OCI-LY1 (cell line): ENCODE data around the gene CBLC.

Source experiments
- H2AFZ ChIP-seq: fragments of 200-600 bp; sonication (generic), shearing (Covaris generic); 2 replicates; pipeline ENCODE4 v1.6.0; 2014; ENCODE audit warnings: antibody characterized with exemption, mild to moderate bottlenecking, low read length
- H3F3A ChIP-seq: fragments of 200-600 bp; sonication (generic), shearing (Covaris generic); 2 replicates; pipeline ENCODE4 v1.6.0; 2014; ENCODE audit warnings: mild to moderate bottlenecking, antibody characterized with exemption, low read length, moderate library complexity; ENCODE audit not compliant: insufficient read depth
- H3K27ac ChIP-seq: fragments of 200-600 bp; sonication (generic); 2 replicates; pipeline ENCODE4 v1.5.1; 2014; ENCODE audit warnings: low read length, mixed run types, mild to moderate bottlenecking, low read depth; ENCODE audit not compliant: poor library complexity, severe bottlenecking
- H3K27me3 ChIP-seq: fragments of 200-600 bp; sonication (generic); 2 replicates; pipeline ENCODE4 v1.6.0; 2014; ENCODE audit warnings: antibody characterized with exemption, mild to moderate bottlenecking, low read length, moderate library complexity; ENCODE audit not compliant: insufficient read depth
- H3K36me3 ChIP-seq: fragments of 200-600 bp; sonication (generic); 2 replicates; pipeline ENCODE4 v1.6.1; 2014; ENCODE audit warnings: mild to moderate bottlenecking, antibody characterized with exemption, low read length, moderate library complexity, mixed read lengths; ENCODE audit not compliant: insufficient read depth
- H3K4me1 ChIP-seq: fragments of 200-600 bp; sonication (generic); 2 replicates; pipeline ENCODE4 v1.5.1; 2014; ENCODE audit warnings: mild to moderate bottlenecking, low read length, moderate library complexity; ENCODE audit not compliant: insufficient read depth, severe bottlenecking
- H3K4me2 ChIP-seq: fragments of 200-600 bp; sonication (generic), shearing (Covaris generic); 2 replicates; pipeline ENCODE4 v1.6.1; 2014; ENCODE audit warnings: low read length
- H3K4me3 ChIP-seq: fragments of 200-600 bp; sonication (generic); 2 replicates; pipeline ENCODE4 v1.5.1; 2014; ENCODE audit warnings: low read length, low read depth, mild to moderate bottlenecking, mixed read lengths; ENCODE audit not compliant: poor library complexity, severe bottlenecking
- H3K79me2 ChIP-seq: fragments of 200-600 bp; shearing (Covaris generic); 2 replicates; pipeline ENCODE4 v1.6.1; 2016; ENCODE audit warnings: mixed run types, low read length, mixed read lengths; ENCODE audit not compliant: insufficient read depth
- H3K9ac ChIP-seq: fragments of 200-600 bp; sonication (generic), shearing (Covaris generic); 2 replicates; pipeline ENCODE4 v1.6.1; 2014; ENCODE audit warnings: mild to moderate bottlenecking, low read length, mixed read lengths
- H3K9me2 ChIP-seq: fragments of 200-600 bp; sonication (generic), shearing (Covaris generic); 2 replicates; pipeline ENCODE4 v1.6.1; 2014; ENCODE audit warnings: low read depth, mild to moderate bottlenecking, low read length, mixed read lengths
- H3K9me3 ChIP-seq: fragments of 200-600 bp; shearing (Covaris generic); 2 replicates; pipeline ENCODE4 v1.6.1; 2014; ENCODE audit warnings: low read length, mixed read lengths
- H4K20me1 ChIP-seq: fragments of 200-600 bp; sonication (generic), shearing (Covaris generic); 2 replicates; pipeline ENCODE4 v1.6.0; 2016; ENCODE audit warnings: mild to moderate bottlenecking, low read length; ENCODE audit not compliant: insufficient read depth
- CTCF ChIP-seq: fragments of 200-600 bp; sonication (generic), shearing (Covaris generic); IDR thresholded peaks from 2 replicates; pipeline ENCODE4 v1.5.1; 2017; ENCODE audit warnings: mild to moderate bottlenecking, antibody characterized with exemption, low read length, moderate library complexity, mixed read lengths
- EZH2 ChIP-seq: fragments of 200-600 bp; sonication (generic), shearing (Covaris generic); IDR thresholded peaks from 2 replicates; pipeline ENCODE4 v1.8.0; 2017; ENCODE audit warnings: borderline replicate concordance, mixed run types, mild to moderate bottlenecking, antibody characterized with exemption, low read length, moderate library complexity, mixed read lengths

CBLC gene

GRCh38 chr19:44777715-44778347 lies at the start of gene CBLC:
Gene CBLC, plus strand, starts transcription at chr19:44777890. Its CDS starts 42 bp downstream, at chr19:44777932.
- H3K4me3 ChIP-seq, result no peak within 1 kb of the TSS

GRCh38 chr19:44728178-44728577 lies 49.5 kb upstream of the CBLC start:
- Histone ChIP-seq H3F3A (no peaks in the 10 kb centered on the region), H3K9me3 (no peaks in the 10 kb centered on the region), H3K36me3 (no peaks in the 10 kb centered on the region), H3K4me2 (no peak overlapping the region), H3K9ac (no peak overlapping the region), H3K4me3 (no peak overlapping the region), H4K20me1 (no peaks in the 10 kb centered on the region), H3K9me2 (no peaks in the 10 kb centered on the region), H3K27me3 (peaks cover 5% of the 10 kb centered on the region; the same call in 1 of the 2 replicates), H3K79me2 (no peaks in the 10 kb centered on the region), H3K27ac (no peak overlapping the region), H2AFZ (no peak overlapping the region), H3K4me1 (peaks cover 5% of the 10 kb centered on the region)
- TF ChIP-seq CTCF, result no peak
- TF ChIP-seq EZH2, result no peak

More at GRCh38 chr19:44777715-44778347, at the start of gene CBLC:
- no peak within 1 kb of the TSS for H3K4me2 ChIP-seq
- H3K79me2 ChIP-seq, result no peaks in the 10 kb centered on the region
- H3K4me1 ChIP-seq, result no peaks in the 10 kb centered on the region
- H3K9me2 ChIP-seq, result no peaks in the 10 kb centered on the region
- no peak within 1 kb of the TSS for H3K27ac ChIP-seq
- H4K20me1 ChIP-seq, result no peaks in the 10 kb centered on the region
- H2AFZ ChIP-seq, result no peak within 1 kb of the TSS
- no peaks in the 10 kb centered on the region for H3F3A ChIP-seq
- H3K9me3 ChIP-seq, result no peaks in the 10 kb centered on the region
- no peak within 1 kb of the TSS for H3K9ac ChIP-seq
- H3K36me3 ChIP-seq, result no peaks in the 10 kb centered on the region
- peaks cover 5% of the 10 kb centered on the region; the same call in 1 of the 2 replicates for H3K27me3 ChIP-seq
- no peak for TF ChIP-seq CTCF

GRCh38 chr19:44729516-44730033 lies 48.1 kb upstream of the CBLC start:
- peaks cover 5% of the 10 kb centered on the region for H3K4me1 ChIP-seq
- TF ChIP-seq EZH2, result no peak
- no peak for TF ChIP-seq CTCF
- no peaks in the 10 kb centered on the region for H4K20me1 ChIP-seq
- no peak overlapping the region for H3K27ac ChIP-seq
- no peak overlapping the region for H3K4me3 ChIP-seq
- H3K9me2 ChIP-seq, result no peaks in the 10 kb centered on the region
- H3K27me3 ChIP-seq, result peaks cover 5% of the 10 kb centered on the region; the same call in 1 of the 2 replicates
- no peak overlapping the region for H2AFZ ChIP-seq
- no peaks in the 10 kb centered on the region for H3F3A ChIP-seq
- H3K36me3 ChIP-seq, result no peaks in the 10 kb centered on the region
- no peaks in the 10 kb centered on the region for H3K9me3 ChIP-seq
- no peaks in the 10 kb centered on the region for H3K79me2 ChIP-seq
- H3K4me2 ChIP-seq, result no peak overlapping the region
- H3K9ac ChIP-seq, result no peak overlapping the region
